ENCODE data around the gene CBX4. TPM values are rescaled to one million over a fixed set of nuclear protein-coding genes. Genes with fewer than 3 reads are reported as not detected.

CBX4 gene
- total and polyA plus RNA-seq, 2 of the 13 experiments (the other 11 are each of a cell fraction or from before 2014, with no cell fraction given), result 25.8 to 50.8 TPM

DNA sequence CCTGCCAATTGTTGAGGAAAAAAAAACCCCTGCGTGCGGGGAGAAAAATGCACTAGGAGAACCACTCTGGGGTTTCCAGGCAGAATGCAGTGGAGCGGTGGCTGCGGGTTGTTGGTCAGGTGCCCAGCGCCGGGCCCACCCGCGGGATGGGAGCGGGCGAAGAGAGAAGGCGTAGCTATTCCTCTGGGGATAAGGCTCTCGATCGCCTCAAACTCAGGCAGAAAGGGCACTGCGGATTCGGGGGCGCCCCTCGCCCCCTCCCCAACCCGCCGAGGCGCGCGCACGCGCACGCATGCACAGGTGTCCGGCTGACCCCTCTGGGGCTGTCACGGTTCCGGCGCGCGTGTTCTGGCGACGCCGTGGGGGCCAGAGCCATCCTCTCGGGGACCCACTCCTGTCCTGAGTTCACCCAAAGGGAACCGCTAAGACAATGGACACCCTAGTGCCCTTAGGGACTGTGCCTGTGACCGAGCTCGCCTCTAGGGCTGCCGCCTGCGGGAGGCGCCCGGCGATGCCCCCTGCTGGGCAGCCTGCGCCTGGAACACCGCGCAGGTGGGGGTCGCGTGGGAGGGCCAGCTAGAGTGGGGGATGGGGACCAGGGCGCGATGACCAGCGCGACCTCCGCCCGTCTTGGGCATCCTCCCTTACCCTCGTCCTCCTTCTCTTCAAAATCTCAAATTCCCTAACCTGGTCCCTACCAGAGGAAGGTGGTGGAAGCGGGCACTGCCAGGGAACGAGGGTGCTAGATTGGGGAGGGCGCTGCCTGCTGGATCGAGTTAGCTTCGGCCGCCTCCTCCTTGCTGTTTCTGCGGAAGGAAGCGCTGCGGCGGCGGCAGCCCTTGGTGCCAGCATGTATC is 28.0 kb downstream of the CBX4 start (continued):
- TF ChIP-seq REPIN1 (CRISPR knock-in tag; IDR thresholded peaks at IDR 0.05; ENCODE audit: borderline replicate concordance, low read depth), result peak; percentile 83
- peak; percentile 64; the same call in 1 of the 2 replicates for TF ChIP-seq ISL2 (CRISPR knock-in tag; IDR thresholded peaks at IDR 0.05)
- TF ChIP-seq EZH2 (conservative IDR thresholded peaks at IDR 0.05; ENCODE audit: low read depth, low read length), result peak; percentile 38; the same call in 1 of the 2 replicates
- TF ChIP-seq, protein P1, sequence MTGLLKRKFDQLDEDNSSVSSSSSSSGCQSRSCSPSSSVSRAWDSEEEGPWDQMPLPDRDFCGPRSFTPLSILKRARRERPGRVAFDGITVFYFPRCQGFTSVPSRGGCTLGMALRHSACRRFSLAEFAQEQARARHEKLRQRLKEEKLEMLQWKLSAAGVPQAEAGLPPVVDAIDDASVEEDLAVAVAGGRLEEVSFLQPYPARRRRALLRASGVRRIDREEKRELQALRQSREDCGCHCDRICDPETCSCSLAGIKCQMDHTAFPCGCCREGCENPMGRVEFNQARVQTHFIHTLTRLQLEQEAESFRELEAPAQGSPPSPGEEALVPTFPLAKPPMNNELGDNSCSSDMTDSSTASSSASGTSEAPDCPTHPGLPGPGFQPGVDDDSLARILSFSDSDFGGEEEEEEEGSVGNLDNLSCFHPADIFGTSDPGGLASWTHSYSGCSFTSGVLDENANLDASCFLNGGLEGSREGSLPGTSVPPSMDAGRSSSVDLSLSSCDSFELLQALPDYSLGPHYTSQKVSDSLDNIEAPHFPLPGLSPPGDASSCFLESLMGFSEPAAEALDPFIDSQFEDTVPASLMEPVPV (CRISPR knock-in tag; IDR thresholded peaks at IDR 0.05), result no peak
- TF ChIP-seq NR1H2 (CRISPR knock-in tag; IDR thresholded peaks at IDR 0.05; ENCODE audit: borderline replicate concordance, low read depth), result no peak
- peak; percentile 93; the same call in 1 of the 2 replicates for TF ChIP-seq KDM2A (CRISPR knock-in tag; IDR thresholded peaks at IDR 0.05; ENCODE audit: borderline replicate concordance, low read depth)
- peak; percentile 86 for TF ChIP-seq ZNF501 (CRISPR knock-in tag; IDR thresholded peaks at IDR 0.05)
- no peak for TF ChIP-seq NPAS2 (CRISPR knock-in tag; IDR thresholded peaks at IDR 0.05; ENCODE audit: borderline replicate concordance)
- no peak for TF ChIP-seq ZNF552 (CRISPR knock-in tag; IDR thresholded peaks at IDR 0.05; ENCODE audit: borderline replicate concordance)
- TF ChIP-seq SP5 (CRISPR knock-in tag; IDR thresholded peaks at IDR 0.05; ENCODE audit: borderline replicate concordance, low read depth), result no peak
- TF ChIP-seq ZNF30 (CRISPR knock-in tag; IDR thresholded peaks at IDR 0.05), result 0 out of 2 replicates have a peak, but pooled peaks have one; percentile 76
- TF ChIP-seq SUZ12 (IDR thresholded peaks at IDR 0.05; ENCODE audit: low read depth, low read length), result no peak
- TF ChIP-seq KDM6A (CRISPR knock-in tag; IDR thresholded peaks at IDR 0.05; ENCODE audit: low read depth), result no peak
- no peak for TF ChIP-seq ZNF530 (CRISPR knock-in tag; IDR thresholded peaks at IDR 0.05; ENCODE audit: low read depth)
- TF ChIP-seq ZNF775 (CRISPR knock-in tag; IDR thresholded peaks at IDR 0.05; ENCODE audit: borderline replicate concordance), result no peak
- no peak for TF ChIP-seq TRIM24 (CRISPR knock-in tag; IDR thresholded peaks at IDR 0.05)
- TF ChIP-seq SMYD3 (CRISPR knock-in tag; IDR thresholded peaks at IDR 0.05), result no peak
- TF ChIP-seq ZSCAN22 (CRISPR knock-in tag; IDR thresholded peaks at IDR 0.05), result no peak
- TF ChIP-seq NFIB (CRISPR knock-in tag; IDR thresholded peaks at IDR 0.05; ENCODE audit: borderline replicate concordance), result no peak
- TF ChIP-seq JDP2 (CRISPR knock-in tag; IDR thresholded peaks at IDR 0.05; ENCODE audit: borderline replicate concordance), result no peak
- TF ChIP-seq, protein P2, sequence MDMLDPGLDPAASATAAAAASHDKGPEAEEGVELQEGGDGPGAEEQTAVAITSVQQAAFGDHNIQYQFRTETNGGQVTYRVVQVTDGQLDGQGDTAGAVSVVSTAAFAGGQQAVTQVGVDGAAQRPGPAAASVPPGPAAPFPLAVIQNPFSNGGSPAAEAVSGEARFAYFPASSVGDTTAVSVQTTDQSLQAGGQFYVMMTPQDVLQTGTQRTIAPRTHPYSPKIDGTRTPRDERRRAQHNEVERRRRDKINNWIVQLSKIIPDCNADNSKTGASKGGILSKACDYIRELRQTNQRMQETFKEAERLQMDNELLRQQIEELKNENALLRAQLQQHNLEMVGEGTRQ (IDR thresholded peaks at IDR 0.05; ENCODE audit: low read depth, low read length), result no peak
- TF ChIP-seq, protein P2 (CRISPR knock-in tag; IDR thresholded peaks at IDR 0.05; ENCODE audit: borderline replicate concordance), result no peak
- peak; percentile 62; the same call in 1 of the 2 replicates for TF ChIP-seq IRF2 (CRISPR knock-in tag; IDR thresholded peaks at IDR 0.05)
- no peak for TF ChIP-seq ZNF503 (CRISPR knock-in tag; IDR thresholded peaks at IDR 0.05)
- TF ChIP-seq PITX1 (CRISPR knock-in tag; IDR thresholded peaks at IDR 0.05), result peak; percentile 51; the same call in 1 of the 2 replicates
